PC-9 (cell line): Measurements from ENCODE around the gene TF. TPM values are rescaled to one million over a fixed set of nuclear protein-coding genes. Genes with fewer than 3 reads are reported as not detected.

ENCODE experiments used
- BruUV-seq: library from RNA; stranded (reverse); fragments of 400-500 nt; replicated peaks from 2 replicates; lab custom pipeline; 2021; lab: Mats Ljungman, UMichigan
- CTCF ChIA-PET: fragments of 300-600 bp; sonication (Branson Sonifier 250); formaldehyde crosslinking; loops from one replicate; lab custom pipeline; 2022; ENCODE audit warnings: antibody characterized with exemption; lab: Charles Lee
- POLR2A ChIA-PET: fragments of 300-600 bp; sonication (Branson Sonifier 250); formaldehyde crosslinking; loops from one replicate; lab custom pipeline; 2022; ENCODE audit warnings: antibody characterized with exemption; ENCODE audit not compliant: unreplicated experiment; lab: Charles Lee
- DNase-seq, 2 experiments: peaks; one replicate each; pipeline versions ENCODE4 v3.0.0 to v3.0.0-alpha.2; 2015 to 2022; ENCODE audit warnings: mixed read lengths in 1 of 2
- H2AFZ ChIP-seq: fragments of 200-600 bp; sonication (generic); 2 replicates; pipeline ENCODE4 v1.8.1; 2017; ENCODE audit warnings: antibody characterized with exemption
- H3F3A ChIP-seq: fragments of 200-600 bp; sonication (generic); 2 replicates; pipeline ENCODE4 v1.8.1; 2017; ENCODE audit warnings: antibody characterized with exemption, mild to moderate bottlenecking, low read depth; ENCODE audit not compliant: insufficient read depth
- H3K27ac ChIP-seq: fragments of 200-600 bp; sonication (generic); 2 replicates; pipeline ENCODE4 v1.6.1; 2016; ENCODE audit warnings: mixed run types
- H3K27me3 ChIP-seq: fragments of 200-600 bp; sonication (generic); 2 replicates; pipeline ENCODE4 v1.6.1; 2016; ENCODE audit warnings: low read depth, mixed run types; ENCODE audit not compliant: insufficient read depth
- H3K36me3 ChIP-seq: fragments of 200-600 bp; sonication (generic); 2 replicates; pipeline ENCODE4 v1.6.1; 2016; ENCODE audit warnings: low read depth, mixed run types
- H3K4me1 ChIP-seq: fragments of 200-600 bp; sonication (generic); replicated peaks from 2 replicates; pipeline ENCODE4 v1.6.1; 2016; ENCODE audit warnings: mixed run types; ENCODE audit not compliant: insufficient read depth
- H3K4me2 ChIP-seq: fragments of 200-600 bp; sonication (generic); 2 replicates; pipeline ENCODE4 v1.6.1; 2017; ENCODE audit warnings: mixed run types
- H3K4me3 ChIP-seq: fragments of 200-600 bp; sonication (generic); 2 replicates; pipeline ENCODE4 v1.6.1; 2016; ENCODE audit warnings: mixed run types
- H3K79me2 ChIP-seq: fragments of 200-600 bp; sonication (generic); 2 replicates; pipeline ENCODE4 v1.6.1; 2017; ENCODE audit warnings: low read depth, mixed run types
- H3K9me2 ChIP-seq: fragments of 200-600 bp; sonication (generic); 2 replicates; pipeline ENCODE4 v1.8.1; 2017; ENCODE audit warnings: mild to moderate bottlenecking; ENCODE audit not compliant: insufficient read depth
- H3K9me3 ChIP-seq: fragments of 200-600 bp; sonication (generic); 2 replicates; pipeline ENCODE4 v1.8.1; 2016; ENCODE audit warnings: low read depth; ENCODE audit not compliant: insufficient read depth
- H4K20me1 ChIP-seq: fragments of 200-600 bp; sonication (generic); 2 replicates; pipeline ENCODE4 v1.8.1; 2017; ENCODE audit not compliant: insufficient read depth
- EZH2 ChIP-seq: fragments of 200-600 bp; sonication (generic); IDR thresholded peaks from 2 replicates; pipeline ENCODE4 v1.8.0; 2017; ENCODE audit warnings: antibody characterized with exemption, low read depth
- intact Hi-C: fragments of 100-400 bp; cut with micrococcal nuclease; formaldehyde crosslinking; loops from one replicate; pipeline ENCODE4 v1.10.0; 2022; ENCODE audit not compliant: unreplicated experiment
- total RNA-seq: library from RNA; stranded (reverse); gene quantifications from 2 replicates; pipeline ENCODE4 v1.2.3, GENCODE V29; 2021
- TF ChIP-seq, protein P1 (sequence below): fragments of 200-600 bp; sonication (generic); conservative IDR thresholded peaks from 2 replicates; pipeline ENCODE4 v1.6.1; 2017; ENCODE audit warnings: mixed run types, antibody characterized with exemption, mild to moderate bottlenecking, moderate library complexity

The TF gene
- total RNA-seq, 1 experiment from 2014 or later = 0.24 TPM

GRCh38 chr3:133833267-133833666 lies 87.1 kb downstream of the TF start:
- CTCF ChIA-PET = interaction anchor here (1.0 kb wide), 1 partner anchor 16 kb away, joined by 5 read pairs; no protein-coding TSS in a partner anchor
- no peak for TF ChIP-seq EZH2
- TF ChIP-seq, protein P1, sequence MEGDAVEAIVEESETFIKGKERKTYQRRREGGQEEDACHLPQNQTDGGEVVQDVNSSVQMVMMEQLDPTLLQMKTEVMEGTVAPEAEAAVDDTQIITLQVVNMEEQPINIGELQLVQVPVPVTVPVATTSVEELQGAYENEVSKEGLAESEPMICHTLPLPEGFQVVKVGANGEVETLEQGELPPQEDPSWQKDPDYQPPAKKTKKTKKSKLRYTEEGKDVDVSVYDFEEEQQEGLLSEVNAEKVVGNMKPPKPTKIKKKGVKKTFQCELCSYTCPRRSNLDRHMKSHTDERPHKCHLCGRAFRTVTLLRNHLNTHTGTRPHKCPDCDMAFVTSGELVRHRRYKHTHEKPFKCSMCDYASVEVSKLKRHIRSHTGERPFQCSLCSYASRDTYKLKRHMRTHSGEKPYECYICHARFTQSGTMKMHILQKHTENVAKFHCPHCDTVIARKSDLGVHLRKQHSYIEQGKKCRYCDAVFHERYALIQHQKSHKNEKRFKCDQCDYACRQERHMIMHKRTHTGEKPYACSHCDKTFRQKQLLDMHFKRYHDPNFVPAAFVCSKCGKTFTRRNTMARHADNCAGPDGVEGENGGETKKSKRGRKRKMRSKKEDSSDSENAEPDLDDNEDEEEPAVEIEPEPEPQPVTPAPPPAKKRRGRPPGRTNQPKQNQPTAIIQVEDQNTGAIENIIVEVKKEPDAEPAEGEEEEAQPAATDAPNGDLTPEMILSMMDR = no peak
- H3K9me3 ChIP-seq = no peaks in the 10 kb centered on the region
- intact Hi-C loops = no loop called here
- H2AFZ ChIP-seq = no peak overlapping the region
- no peaks in the 10 kb centered on the region for H3K4me1 ChIP-seq
- H3F3A ChIP-seq = no peaks in the 10 kb centered on the region
- H3K79me2 ChIP-seq = no peaks in the 10 kb centered on the region
- DNase-seq = no peak
- no TSS peak for BruUV-seq
- no peaks in the 10 kb centered on the region for H3K9me2 ChIP-seq
- no peak overlapping the region for H3K4me2 ChIP-seq
- H3K27me3 ChIP-seq = peaks cover 19% of the 10 kb centered on the region; the same call in 1 of the 2 replicates
- no peak overlapping the region for H3K4me3 ChIP-seq
- POLR2A ChIA-PET = no interaction called here
- no peak overlapping the region for H3K27ac ChIP-seq
- H3K36me3 ChIP-seq = no peaks in the 10 kb centered on the region
- H4K20me1 ChIP-seq = no peaks in the 10 kb centered on the region

DNA sequence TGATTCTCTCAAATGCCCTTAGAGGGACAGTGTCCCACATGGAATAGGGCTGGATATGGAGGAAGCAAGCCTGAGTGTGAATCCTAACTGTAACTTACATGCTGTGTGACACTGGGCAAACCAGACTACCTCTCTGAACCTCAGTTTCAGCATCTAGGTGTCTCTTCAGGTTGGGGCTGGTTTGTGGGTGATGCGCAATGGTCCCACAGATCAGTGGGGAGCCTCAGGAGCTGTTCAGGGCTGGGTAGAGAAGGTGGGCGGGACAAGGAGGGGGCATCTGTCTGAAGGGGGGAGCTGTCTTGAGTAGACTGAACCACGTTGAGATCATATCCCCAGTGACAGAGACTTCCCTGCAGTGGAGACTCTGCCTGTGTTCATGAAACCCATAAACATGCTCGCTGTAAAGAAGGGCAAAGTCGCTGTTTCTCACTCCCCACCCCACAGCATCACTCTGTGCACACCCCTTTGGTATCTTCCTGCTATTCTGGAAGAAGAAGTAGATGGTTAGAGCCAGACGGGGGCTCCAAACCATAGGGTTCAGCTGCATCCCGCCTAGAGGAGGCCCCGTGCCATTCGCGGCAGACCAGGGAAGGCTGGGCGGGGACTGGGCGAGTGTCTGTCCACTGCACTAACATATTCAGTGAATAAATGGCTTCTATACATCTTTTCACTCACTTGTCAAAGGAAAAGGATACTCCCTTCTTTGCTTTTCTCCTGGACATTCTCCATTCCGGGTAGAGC lies 87.9 kb downstream of the TF start:
- Histone ChIP-seq H3K4me3 (no peak overlapping the region), H3K9me2 (no peaks in the 10 kb centered on the region), H2AFZ (no peak overlapping the region), H3K4me2 (no peak overlapping the region), H3K4me1 (no peaks in the 10 kb centered on the region), H4K20me1 (no peaks in the 10 kb centered on the region), H3K27ac (no peak overlapping the region), H3K27me3 (peaks cover 19% of the 10 kb centered on the region), H3F3A (no peaks in the 10 kb centered on the region), H3K36me3 (no peaks in the 10 kb centered on the region), H3K9me3 (no peaks in the 10 kb centered on the region), H3K79me2 (no peaks in the 10 kb centered on the region)
- TF ChIP-seq, protein P1 = no peak
- no peak for TF ChIP-seq EZH2
- intact Hi-C loops = no loop called here
- ChIA-PET CTCF (no interaction called here), POLR2A (no interaction called here)
- DNase-seq = no peak
- BruUV-seq = no TSS peak

DNA sequence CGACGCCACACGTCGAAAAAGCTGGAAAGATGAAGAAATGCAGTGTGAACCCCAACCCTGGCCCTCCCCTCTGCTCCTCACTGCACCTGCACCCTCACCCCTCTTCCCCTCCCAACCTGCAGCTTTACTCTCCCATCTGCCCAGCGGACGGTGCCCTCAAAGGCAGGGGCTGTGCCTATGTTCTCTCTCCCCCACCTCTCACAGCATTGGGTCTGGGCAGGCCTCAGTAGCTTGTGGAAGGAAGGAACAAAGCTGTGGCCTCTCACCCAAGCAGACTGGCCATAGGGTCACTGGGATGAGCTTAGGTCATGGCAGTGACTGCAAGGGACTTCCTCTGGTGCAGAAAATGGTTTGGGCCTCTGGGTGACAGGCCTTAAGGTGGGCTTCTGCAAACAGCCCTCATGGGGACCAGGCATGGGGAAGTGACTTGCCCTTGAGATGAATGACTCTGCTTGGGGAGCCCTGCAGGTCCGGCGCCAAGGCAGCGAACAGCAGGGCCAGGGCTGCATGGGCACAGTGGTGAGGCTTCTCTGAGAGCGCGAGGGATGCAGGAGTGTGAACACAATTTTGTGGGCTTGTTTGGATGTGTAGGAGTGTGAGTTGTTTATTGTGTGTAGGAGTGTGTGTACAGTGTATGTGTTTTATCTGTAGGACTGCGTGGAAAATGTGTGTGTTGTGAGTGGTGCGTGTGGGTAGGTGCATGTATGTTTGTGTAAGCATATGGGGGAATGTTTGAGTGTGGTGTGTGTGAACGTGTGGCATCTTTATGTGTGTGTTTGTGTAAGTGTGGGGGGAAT lies 88.6 kb downstream of the TF start:
- no peak for DNase-seq
- TF ChIP-seq, protein P1 = no peak
- no peak for TF ChIP-seq EZH2
- Histone ChIP-seq H3K4me2 (no peak overlapping the region), H3K79me2 (no peaks in the 10 kb centered on the region), H3K4me1 (no peaks in the 10 kb centered on the region), H2AFZ (no peak overlapping the region), H3F3A (no peaks in the 10 kb centered on the region), H3K36me3 (no peaks in the 10 kb centered on the region), H3K27me3 (peaks cover 19% of the 10 kb centered on the region), H4K20me1 (no peaks in the 10 kb centered on the region), H3K27ac (no peak overlapping the region), H3K4me3 (no peak overlapping the region), H3K9me3 (no peaks in the 10 kb centered on the region), H3K9me2 (no peaks in the 10 kb centered on the region)
- ChIA-PET CTCF (no interaction called here), POLR2A (interaction anchor here (0.6 kb wide), 1 partner anchor 14 kb away, joined by 5 read pairs; no protein-coding TSS in a partner anchor)
- no TSS peak for BruUV-seq
- intact Hi-C loops = no loop called here
